Measurements from ENCODE around the gene ZNF91. TPM values are rescaled to one million over a fixed set of nuclear protein-coding genes. Genes with fewer than 3 reads are reported as not detected.

ZNF91 gene
- total and polyA plus RNA-seq, 9 of the 15 experiments (the other 6 are each of a cell fraction or from before 2014, with no cell fraction given), result 1.0 to 6.7 (median 3.2) TPM

GRCh38 chr19:23328211-23328610 is 67.1 kb downstream of the ZNF91 start:
- no peak for FAIRE-seq
- TF ChIP-seq PURB (CRISPR knock-in tag; IDR thresholded peaks at IDR 0.05; ENCODE audit: low read depth) (no peak), NFE2L1 (tag; IDR thresholded peaks at IDR 0.05; ENCODE audit: borderline replicate concordance, low read depth) (no peak), SMARCA4 (IDR thresholded peaks at IDR 0.05) (no peak), ZNF589 (CRISPR knock-in tag; IDR thresholded peaks at IDR 0.05; ENCODE audit: low read depth) (no peak), PHB (CRISPR knock-in tag; IDR thresholded peaks at IDR 0.05) (no peak), FOXJ3 (CRISPR knock-in tag; IDR thresholded peaks at IDR 0.05) (no peak), FIP1L1 (IDR thresholded peaks at IDR 0.05; ENCODE audit: low read depth, low read length, poor library complexity, severe bottlenecking) (no peak), CEBPG (CRISPR knock-in tag; IDR thresholded peaks at IDR 0.05) (no peak), CEBPG (tag; conservative IDR thresholded peaks at IDR 0.05 in 1 of 2, IDR thresholded peaks at IDR 0.05 in 1 of 2) (no peak)
- TF ChIP-seq, protein P1, sequence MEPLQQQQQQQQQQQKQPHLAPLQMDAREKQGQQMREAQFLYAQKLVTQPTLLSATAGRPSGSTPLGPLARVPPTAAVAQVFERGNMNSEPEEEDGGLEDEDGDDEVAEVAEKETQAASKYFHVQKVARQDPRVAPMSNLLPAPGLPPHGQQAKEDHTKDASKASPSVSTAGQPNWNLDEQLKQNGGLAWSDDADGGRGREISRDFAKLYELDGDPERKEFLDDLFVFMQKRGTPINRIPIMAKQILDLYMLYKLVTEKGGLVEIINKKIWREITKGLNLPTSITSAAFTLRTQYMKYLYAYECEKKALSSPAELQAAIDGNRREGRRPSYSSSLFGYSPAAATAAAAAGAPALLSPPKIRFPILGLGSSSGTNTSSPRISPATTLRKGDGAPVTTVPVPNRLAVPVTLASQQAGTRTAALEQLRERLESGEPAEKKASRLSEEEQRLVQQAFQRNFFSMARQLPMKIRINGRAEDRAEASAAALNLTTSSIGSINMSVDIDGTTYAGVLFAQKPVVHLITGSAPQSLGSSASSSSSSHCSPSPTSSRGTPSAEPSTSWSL (CRISPR knock-in tag; IDR thresholded peaks at IDR 0.05; ENCODE audit: borderline replicate concordance), result no peak
- no peaks in the 10 kb centered on the region for H3K27me3 ChIP-seq (ENCODE audit: control insufficient read depth in 2 of 2, insufficient read depth in 2 of 2, low read length in 2 of 2)
- POLR2A ChIA-PET, result no interaction called here
- H2AFZ ChIP-seq (ENCODE audit: low read depth, low read length), result no peak overlapping the region
- H3K36me3 ChIP-seq (ENCODE audit: control insufficient read depth, insufficient read depth, low read length), result no peaks in the 10 kb centered on the region
- no peak overlapping the region for H3K4me3 ChIP-seq
- no peak for DNase-seq (ENCODE audit: extremely low read depth in 1 of 4, low spot score in 3 of 4)
- no peaks in the 10 kb centered on the region for H3K4me1 ChIP-seq (replicated peaks in 1 of 2; ENCODE audit: control insufficient read depth in 2 of 2, insufficient read depth in 2 of 2, low read length in 2 of 2)
- H3K9me3 ChIP-seq (replicated peaks; ENCODE audit: control insufficient read depth, insufficient read depth, low read depth, low read length), result no peaks in the 10 kb centered on the region
- H4K20me1 ChIP-seq (replicated peaks; ENCODE audit: control insufficient read depth, insufficient read depth, low read length), result no peaks in the 10 kb centered on the region
- no peaks in the 10 kb centered on the region for H3K79me2 ChIP-seq (ENCODE audit: control insufficient read depth, insufficient read depth, low read length)
- H3K27ac ChIP-seq (ENCODE audit: extremely low read depth, low read depth, low read length), result no peak overlapping the region
- in situ Hi-C loops (cut with MboI), result no loop called here
- no peak overlapping the region for H3K4me2 ChIP-seq (ENCODE audit: insufficient read depth, low read length)
- intact Hi-C loops (cut with micrococcal nuclease), result no loop called here
- ATAC-seq, result no peak
- no TSS peak for BruUV-seq (replicated peaks)
- CTCF ChIA-PET (ENCODE audit: low intra/inter-chr PET ratio), result no interaction called here
- no peak overlapping the region for H3K9ac ChIP-seq (ENCODE audit: insufficient read depth in 1 of 2, low read depth in 2 of 2, low read length in 2 of 2)
- H3K9me1 ChIP-seq (ENCODE audit: control insufficient read depth, insufficient read depth, low read length), result no peaks in the 10 kb centered on the region

Data from K562 (cell line).